ENCODE results near the gene LOXL1.

The LOXL1 gene

GRCh38 chr15:73994912-73995622 is 68.8 kb downstream of the LOXL1 start:
- peaks cover 52% of the 10 kb centered on the region for H3K4me1 ChIP-seq (ENCODE audit: low read depth, poor library complexity, severe bottlenecking)
- no peak overlapping the region for H3K4me3 ChIP-seq (IDR thresholded peaks at IDR 0.05; ENCODE audit: insufficient read depth, low read depth, low read length)
- no peaks in the 10 kb centered on the region for H4K20me1 ChIP-seq (ENCODE audit: insufficient read depth)
- H3K27ac ChIP-seq: peak overlapping the region; percentile 56
- peak overlapping the region; percentile 55; the same call in 1 of the 2 replicates for H3K9ac ChIP-seq
- peak overlapping the region; percentile 48; the same call in 1 of the 2 replicates for H2AFZ ChIP-seq (ENCODE audit: low read depth)
- H3K27me3 ChIP-seq (ENCODE audit: insufficient read depth, low read depth): no peaks in the 10 kb centered on the region
- TF ChIP-seq CTCF (conservative IDR thresholded peaks at IDR 0.05; ENCODE audit: low read depth, low read length): no peak
- peaks cover 5% of the 10 kb centered on the region; the same call in 1 of the 2 replicates for H3K36me3 ChIP-seq (ENCODE audit: insufficient read depth)
- H3K4me2 ChIP-seq: peak overlapping the region; percentile 95
- H3K79me2 ChIP-seq (ENCODE audit: insufficient read depth, low read depth): peaks cover 56% of the 10 kb centered on the region

GRCh38 chr15:73996267-73996666 is 70.0 kb downstream of the LOXL1 start:
- H3K4me2 ChIP-seq: peak overlapping the region; percentile 95
- TF ChIP-seq CTCF (conservative IDR thresholded peaks at IDR 0.05; ENCODE audit: low read depth, low read length): no peak
- H2AFZ ChIP-seq (ENCODE audit: low read depth): no peak overlapping the region
- H3K4me1 ChIP-seq (ENCODE audit: low read depth, poor library complexity, severe bottlenecking): peaks cover 41% of the 10 kb centered on the region
- peak overlapping the region; percentile 51; the same call in 1 of the 2 replicates for H3K27ac ChIP-seq
- H4K20me1 ChIP-seq (ENCODE audit: insufficient read depth): no peaks in the 10 kb centered on the region
- H3K9ac ChIP-seq: no peak overlapping the region
- no peaks in the 10 kb centered on the region for H3K27me3 ChIP-seq (ENCODE audit: insufficient read depth, low read depth)
- H3K36me3 ChIP-seq (ENCODE audit: insufficient read depth): peaks cover 5% of the 10 kb centered on the region; the same call in 1 of the 2 replicates
- no peak overlapping the region for H3K4me3 ChIP-seq (IDR thresholded peaks at IDR 0.05; ENCODE audit: insufficient read depth, low read depth, low read length)
- peaks cover 48% of the 10 kb centered on the region for H3K79me2 ChIP-seq (ENCODE audit: insufficient read depth, low read depth)

- Histone ChIP-seq H3K27ac (peak overlapping the region; percentile 51; the same call in 1 of the 2 replicates), H2AFZ (ENCODE audit: low read depth) (no peak overlapping the region), H3K79me2 (ENCODE audit: insufficient read depth, low read depth) (peaks cover 46% of the 10 kb centered on the region), H4K20me1 (ENCODE audit: insufficient read depth) (no peaks in the 10 kb centered on the region), H3K4me1 (ENCODE audit: low read depth, poor library complexity, severe bottlenecking) (peaks cover 40% of the 10 kb centered on the region), H3K4me2 (peak overlapping the region; percentile 95), H3K9ac (no peak overlapping the region), H3K36me3 (ENCODE audit: insufficient read depth) (peaks cover 5% of the 10 kb centered on the region; the same call in 1 of the 2 replicates), H3K4me3 (IDR thresholded peaks at IDR 0.05; ENCODE audit: insufficient read depth, low read depth, low read length) (no peak overlapping the region), H3K27me3 (ENCODE audit: insufficient read depth, low read depth) (no peaks in the 10 kb centered on the region)
- TF ChIP-seq CTCF (conservative IDR thresholded peaks at IDR 0.05; ENCODE audit: low read depth, low read length): no peak
Observed at GRCh38 chr15:73996939-73997338, 70.7 kb downstream of the LOXL1 start.

GRCh38 chr15:73997986-73998385 is 71.7 kb downstream of the LOXL1 start:
- H4K20me1 ChIP-seq (ENCODE audit: insufficient read depth): no peaks in the 10 kb centered on the region
- H3K36me3 ChIP-seq (ENCODE audit: insufficient read depth): peaks cover 5% of the 10 kb centered on the region; the same call in 1 of the 2 replicates
- peak overlapping the region; percentile 95; the same call in 1 of the 2 replicates for H3K4me2 ChIP-seq
- TF ChIP-seq CTCF (conservative IDR thresholded peaks at IDR 0.05; ENCODE audit: low read depth, low read length): no peak
- H3K9ac ChIP-seq: no peak overlapping the region
- H3K4me3 ChIP-seq (IDR thresholded peaks at IDR 0.05; ENCODE audit: insufficient read depth, low read depth, low read length): no peak overlapping the region
- no peak overlapping the region for H2AFZ ChIP-seq (ENCODE audit: low read depth)
- H3K27ac ChIP-seq: no peak overlapping the region
- no peaks in the 10 kb centered on the region for H3K27me3 ChIP-seq (ENCODE audit: insufficient read depth, low read depth)
- peaks cover 46% of the 10 kb centered on the region for H3K79me2 ChIP-seq (ENCODE audit: insufficient read depth, low read depth)
- H3K4me1 ChIP-seq (ENCODE audit: low read depth, poor library complexity, severe bottlenecking): peaks cover 33% of the 10 kb centered on the region

All from KMS-11 (cell line).